ENCODE results near the gene KLHL18.
"Not testable (repeated sequence)": the region's sequence is repeated elsewhere in the genome, so short reads cannot be mapped to it uniquely, and the experiment has no call there.

Gene KLHL18

GRCh38 chr3:47365213-47366153 lies 82.7 kb downstream of the KLHL18 start:
- DNase-seq: peak; percentile 92

DNA sequence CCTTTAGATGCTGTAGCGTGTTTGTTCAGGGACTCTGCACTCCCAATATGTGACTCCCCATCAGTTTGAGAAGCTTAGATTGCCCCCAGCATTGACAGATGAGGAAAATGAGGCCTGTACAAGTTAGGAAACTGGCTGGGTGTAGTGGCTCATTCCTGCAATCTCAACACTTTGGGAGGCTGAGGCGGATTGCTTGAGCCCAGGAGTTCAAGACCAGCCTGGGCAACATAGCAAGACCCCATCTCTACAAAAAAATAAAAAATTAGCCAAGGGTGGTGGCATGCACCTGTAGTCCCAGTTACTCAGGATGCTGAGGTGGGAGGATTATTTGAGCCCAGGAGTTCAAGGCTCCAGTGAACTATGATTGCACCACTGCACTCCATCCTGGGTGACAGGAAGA lies 84.1 kb downstream of the KLHL18 start:
- no peak for DNase-seq

DNA sequence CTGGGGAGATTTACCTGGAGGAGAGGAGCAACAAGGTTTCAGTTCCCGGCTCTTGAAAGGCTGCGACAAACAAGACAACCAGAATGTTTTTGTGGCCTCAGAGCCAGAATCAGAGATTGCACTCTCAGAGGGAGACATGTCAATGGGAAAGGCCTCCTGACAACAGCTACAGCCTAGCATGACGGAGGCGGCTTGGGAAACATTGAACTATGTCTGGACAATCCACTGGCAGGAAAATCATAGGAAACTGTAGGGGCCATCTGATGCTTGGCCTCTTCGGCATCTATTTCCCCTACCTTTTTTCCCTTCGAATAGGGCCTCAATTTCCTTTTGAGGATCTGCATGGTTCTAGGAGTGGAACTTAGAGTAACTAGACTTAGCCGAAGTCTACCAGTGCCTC lies 84.9 kb downstream of the KLHL18 start:
- DNase-seq: no peak

DNA sequence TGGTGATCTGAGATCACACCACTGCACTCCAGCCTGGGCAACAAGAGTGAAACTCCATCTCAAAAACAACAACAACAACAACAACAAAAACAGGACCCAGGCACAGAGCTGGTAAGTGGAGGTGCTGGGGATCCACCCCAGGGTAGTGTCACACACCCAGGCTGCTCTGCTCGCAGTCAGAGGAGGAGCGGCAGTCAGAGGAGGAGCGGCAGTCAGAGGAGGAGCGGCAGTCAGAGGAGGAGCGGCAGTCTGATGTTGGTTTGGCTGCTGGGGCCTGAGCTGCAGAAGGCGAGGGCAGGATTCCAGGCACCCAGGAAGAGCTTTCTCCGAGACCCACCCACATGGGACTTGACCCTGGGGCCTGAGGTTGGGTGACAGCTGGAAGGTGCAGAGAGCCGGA lies 87.3 kb downstream of the KLHL18 start:
- DNase-seq: not testable (repeated sequence)

GRCh38 chr3:47370887-47371697 lies 88.3 kb downstream of the KLHL18 start:
- DNase-seq: no peak

- DNase-seq: no peak
Measured at GRCh38 chr3:47374587-47374986, 91.8 kb downstream of the KLHL18 start.

- no peak for DNase-seq
Measured at GRCh38 chr3:47376393-47376792, 93.6 kb downstream of the KLHL18 start.

DNA sequence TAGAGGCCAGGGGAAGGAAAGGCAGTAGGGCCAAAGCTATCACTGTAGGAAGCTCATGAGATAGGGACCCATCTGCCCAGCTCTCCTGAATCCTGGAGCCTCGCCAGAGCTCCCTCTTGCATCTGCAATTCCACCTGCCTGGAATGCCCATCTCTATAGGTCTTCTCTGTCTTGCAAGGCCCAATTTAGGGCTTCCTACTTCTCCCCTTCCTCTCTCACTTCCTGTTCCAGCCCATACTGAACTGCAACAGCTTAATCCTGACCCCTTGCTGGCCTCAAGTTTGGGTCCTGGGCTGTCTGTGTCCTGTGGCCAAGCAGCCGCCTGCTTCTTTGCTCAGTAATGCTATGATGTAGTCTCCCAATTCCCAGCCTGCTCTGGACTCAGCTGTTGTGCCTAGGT lies 94.4 kb downstream of the KLHL18 start:
- DNase-seq: no peak

GRCh38 chr3:47378869-47379268 lies 96.1 kb downstream of the KLHL18 start:
- DNase-seq: no peak

DNA sequence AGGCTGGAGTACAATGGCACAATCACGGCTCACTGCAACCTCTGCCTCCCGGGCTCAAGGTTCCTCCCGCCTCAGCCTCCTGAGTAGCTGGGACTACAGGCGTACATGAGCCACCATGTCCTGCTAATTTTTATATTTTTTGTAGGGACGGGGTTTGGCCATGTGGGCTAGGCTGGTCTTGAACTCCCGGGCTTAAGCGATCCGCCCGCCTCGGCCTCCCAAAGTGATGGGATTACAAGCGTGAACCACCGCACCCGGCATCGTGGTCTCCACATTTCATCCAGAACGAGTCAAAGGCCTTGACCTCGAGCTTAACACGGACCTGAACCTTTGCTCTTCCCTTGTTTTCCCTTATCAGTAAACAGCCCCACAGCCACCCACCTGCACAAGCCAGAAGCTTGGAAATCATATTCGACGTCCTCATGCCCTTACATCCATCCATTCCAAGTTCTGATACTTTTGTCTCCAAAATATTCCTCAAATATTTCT lies 96.7 kb downstream of the KLHL18 start:
- no peak for DNase-seq

GRCh38 chr3:47380026-47380600 lies 97.4 kb downstream of the KLHL18 start:
- DNase-seq: no peak

DNA sequence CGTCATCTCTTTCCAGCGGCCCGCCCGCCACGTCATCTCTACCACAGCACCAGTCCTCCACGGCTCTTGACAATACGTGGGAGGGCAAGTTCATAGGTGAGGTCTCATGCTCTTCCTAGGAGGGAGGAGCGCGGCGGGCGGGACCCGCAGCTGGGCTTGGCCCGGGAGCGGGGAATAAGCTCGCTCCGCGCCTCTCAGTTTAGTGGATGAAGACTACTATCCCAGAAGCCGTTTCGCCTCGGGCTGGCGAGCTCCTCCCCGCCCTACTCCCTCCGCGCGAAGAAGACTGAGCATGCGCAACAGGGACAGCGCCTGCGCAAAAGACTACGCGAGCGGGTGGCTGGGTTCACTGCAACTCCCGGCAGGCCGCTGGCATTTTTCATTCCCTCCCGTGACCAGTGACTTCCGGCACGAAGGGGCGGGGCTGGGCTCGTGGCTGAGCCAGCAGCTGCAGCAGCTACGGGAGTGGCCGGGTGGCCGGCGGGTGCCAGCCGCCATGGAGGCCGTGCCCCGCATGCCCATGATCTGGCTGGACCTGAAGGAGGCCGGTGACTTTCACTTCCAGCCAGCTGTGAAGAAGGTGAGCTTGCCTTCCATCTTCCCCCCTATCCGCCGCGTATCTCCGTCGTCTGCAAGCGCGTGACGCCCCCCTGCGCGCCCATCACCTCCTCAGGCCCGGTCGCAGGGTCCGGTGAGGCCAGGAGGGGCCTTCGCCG lies 98.0 kb downstream of the KLHL18 start, which contains the start of gene PTPN23:
Gene PTPN23, plus strand, starts transcription at position 421 of the 716 bp plus-strand sequence. Its CDS starts 76 bp downstream, at position 497.
- DNase-seq: peak; percentile 99

- peak; percentile 85 for DNase-seq
Measured at GRCh38 chr3:47381317-47382157, 98.8 kb downstream of the KLHL18 start.

GRCh38 chr3:47384425-47384824 lies 101.7 kb downstream of the KLHL18 start:
- DNase-seq: no peak

- DNase-seq: no peak
Measured at GRCh38 chr3:47385007-47385406, 102.3 kb downstream of the KLHL18 start.

- no peak for DNase-seq
Measured at GRCh38 chr3:47385796-47386195, 103.1 kb downstream of the KLHL18 start.

- no peak for DNase-seq
Measured at GRCh38 chr3:47392933-47393332, 110.2 kb downstream of the KLHL18 start.

- DNase-seq: peak; percentile 42
Measured at GRCh38 chr3:47394140-47394870, 111.6 kb downstream of the KLHL18 start.

GRCh38 chr3:47394881-47395280 lies 112.1 kb downstream of the KLHL18 start:
- DNase-seq: no peak

Data from fibroblast of skin of right quadriceps (primary cell).